HepG2 (cell line): ENCODE measurements around the gene MFSD2A. TPM values are rescaled to one million over a fixed set of nuclear protein-coding genes. Genes with fewer than 3 reads are reported as not detected.

ENCODE experiments used
- ATAC-seq: fragments of 200-7000 bp; cut with Tn5 transposase; 3 replicates; pipeline ENCODE4 v1.9.1; 2020; ENCODE audit warnings: mild to moderate bottlenecking, moderate library complexity
- BruUV-seq: library from RNA; stranded (reverse); fragments of 400-500 nt; replicated peaks from 2 replicates; lab custom pipeline; 2021; lab: Mats Ljungman, UMichigan
- CTCF ChIA-PET: fragments of 300-600 bp; formaldehyde crosslinking; extraction: SDS; loops from one replicate; lab custom pipeline; 2021; ENCODE audit warnings: low total read pairs, inconsistent platforms, low intra/inter-chr PET ratio; lab: Yijun Ruan, JAX
- POLR2A ChIA-PET: fragments of 350-600 bp; sonication (Branson Sonifier 250); formaldehyde crosslinking; loops from one replicate; lab custom pipeline; 2020; ENCODE audit warnings: antibody characterized with exemption, inconsistent platforms; lab: Yijun Ruan, JAX
- DNase-seq: peaks from one replicate; pipeline ENCODE4 v3.0.0-alpha.2; 2015; ENCODE audit warnings: low spot score
- FAIRE-seq: peaks from 3 replicates; lab custom pipeline; 2011; peaks lifted over from hg19 to GRCh38; lab: Jason Lieb, UNC
- H2AFZ ChIP-seq: one replicate; pipeline ENCODE4 v1.6.1; 2011; ENCODE audit warnings: low read length, inconsistent platforms
- H3K27ac ChIP-seq: fragments of 300-600 bp; 3 replicates; pipeline ENCODE4 v1.8.0; 2011; ENCODE audit warnings: mixed run types, mild to moderate bottlenecking, mixed read lengths, low read length, inconsistent platforms; ENCODE audit not compliant: insufficient read depth; ENCODE audit errors: extremely low read length
- H3K27me3 ChIP-seq, 2 experiments: fragments of 200-600 bp in 1 of 2; 2 replicates in 1 of 2; 3 replicates in 1 of 2; pipeline versions ENCODE4 v1.6.0 to v1.8.0; 2011; ENCODE audit warnings: low read length in 2 of 2, mild to moderate bottlenecking in 2 of 2, moderate library complexity in 2 of 2, inconsistent platforms in 1 of 2; ENCODE audit not compliant: insufficient read depth in 2 of 2, control insufficient read depth in 1 of 2
- H3K36me3 ChIP-seq, 2 experiments: fragments of 200-600 bp in 1 of 2; replicated peaks in 1 of 2; 2 replicates in 1 of 2; 3 replicates in 1 of 2; pipeline versions ENCODE4 v1.5.1 to v1.8.0; 2011; ENCODE audit warnings: low read length in 2 of 2, inconsistent platforms in 1 of 2; ENCODE audit not compliant: insufficient read depth in 2 of 2, control insufficient read depth in 1 of 2
- H3K4me1 ChIP-seq: 2 replicates; pipeline ENCODE4 v1.5.1; 2012; ENCODE audit warnings: low read length, inconsistent platforms; ENCODE audit not compliant: insufficient read depth
- H3K4me2 ChIP-seq: 2 replicates; pipeline ENCODE4 v1.6.0; 2011; ENCODE audit warnings: low read depth, low read length, inconsistent platforms
- H3K4me3 ChIP-seq, 3 experiments: fragments of 200-600 bp in 1 of 3; sonication (generic), shearing (Covaris generic) in 1 of 3; replicated peaks in 1 of 3; 2 replicates each; pipeline ENCODE4 v1.5.1; 2011 to 2016; ENCODE audit warnings: low read length in 3 of 3, inconsistent platforms in 2 of 3, low read depth in 2 of 3, mild to moderate bottlenecking in 2 of 3, control low read depth in 1 of 3, mixed read lengths in 1 of 3; ENCODE audit not compliant: insufficient read depth in 1 of 3
- H3K79me2 ChIP-seq: one replicate; pipeline ENCODE4 v1.6.1; 2011; ENCODE audit warnings: low read length, inconsistent platforms; ENCODE audit not compliant: insufficient read depth
- H3K9ac ChIP-seq: 2 replicates; pipeline ENCODE4 v1.6.0; 2011; ENCODE audit warnings: mild to moderate bottlenecking, low read depth, low read length, inconsistent platforms; ENCODE audit not compliant: insufficient read depth
- H3K9me3 ChIP-seq: 2 replicates; pipeline ENCODE4 v1.5.1; 2012; ENCODE audit warnings: mild to moderate bottlenecking, low read length
- H4K20me1 ChIP-seq: 2 replicates; pipeline ENCODE4 v1.6.0; 2011; ENCODE audit warnings: inconsistent platforms, mild to moderate bottlenecking, low read length, moderate library complexity; ENCODE audit not compliant: insufficient read depth
- ATF7 ChIP-seq, 2 experiments: fragments of 450-650 bp in 1 of 2; sonication (generic) in 1 of 2; formaldehyde crosslinking in 1 of 2; IDR thresholded peaks; 2 replicates each; pipeline versions ENCODE4 v1.4.0 to v1.6.1; 2016 to 2020; ENCODE audit warnings: antibody characterized with exemption in 1 of 2, mild to moderate bottlenecking in 1 of 2, missing genetic modification reagents in 1 of 2
- ATF7-NPFF ChIP-seq: sonication (generic); formaldehyde crosslinking; IDR thresholded peaks from 2 replicates; pipeline ENCODE4 v1.8.1; 2023; ENCODE audit warnings: mild to moderate bottlenecking, low read depth, missing genetic modification reagents, moderate library complexity
- CEBPG ChIP-seq: IDR thresholded peaks from 2 replicates; pipeline ENCODE4 v1.6.1; 2016
- CREB1 ChIP-seq, 2 experiments: fragments of 450-650 bp in 1 of 2; IDR thresholded peaks; 2 replicates each; pipeline ENCODE4 v1.6.1; 2016 to 2017; ENCODE audit warnings: control low read depth in 1 of 2, mild to moderate bottlenecking in 1 of 2, missing compliant biosample characterization in 1 of 2, missing genetic modification characterization in 1 of 2
- HMG20A ChIP-seq: IDR thresholded peaks from 2 replicates; pipeline ENCODE4 v1.6.1; 2016; ENCODE audit warnings: borderline replicate concordance
- HNF4A ChIP-seq: sonication (generic); formaldehyde crosslinking; IDR thresholded peaks from 2 replicates; pipeline ENCODE4 v1.4.0; 2020; ENCODE audit warnings: missing genetic modification reagents
- SALL1 ChIP-seq: sonication (generic); formaldehyde crosslinking; IDR thresholded peaks from 2 replicates; pipeline ENCODE4 v1.8.0; 2022; ENCODE audit warnings: mild to moderate bottlenecking, missing genetic modification reagents
- SOX13 ChIP-seq, 3 experiments: fragments of 450-650 bp in 1 of 3; sonication (generic) in 1 of 3; formaldehyde crosslinking in 1 of 3; IDR thresholded peaks in 2 of 3; conservative IDR thresholded peaks in 1 of 3; 2 replicates each; pipeline versions ENCODE4 v1.5.0 to v1.6.1; 2016 to 2020; ENCODE audit warnings: antibody characterized with exemption in 1 of 3, mild to moderate bottlenecking in 1 of 3, missing compliant biosample characterization in 1 of 3, missing genetic modification reagents in 1 of 3, moderate library complexity in 1 of 3
- SOX5 ChIP-seq: IDR thresholded peaks from 2 replicates; pipeline ENCODE4 v1.6.1; 2016; ENCODE audit warnings: borderline replicate concordance
- SOX6 ChIP-seq, 2 experiments: fragments of 450-650 bp in 1 of 2; sonication (generic) in 1 of 2; formaldehyde crosslinking in 1 of 2; IDR thresholded peaks; 2 replicates each; pipeline versions ENCODE4 v1.4.0 to v1.6.1; 2017 to 2020; ENCODE audit warnings: antibody characterized with exemption in 1 of 2, mild to moderate bottlenecking in 1 of 2, missing genetic modification reagents in 1 of 2
- ZNF17 ChIP-seq: sonication (generic); formaldehyde crosslinking; IDR thresholded peaks from 2 replicates; pipeline ENCODE4 v1.5.0; 2020; ENCODE audit warnings: mild to moderate bottlenecking, missing genetic modification reagents
- ZNF274 ChIP-seq: sonication (generic); formaldehyde crosslinking; IDR thresholded peaks from 2 replicates; pipeline ENCODE4 v1.5.1; 2020; ENCODE audit warnings: mild to moderate bottlenecking, missing genetic modification reagents
- ZNF292 ChIP-seq: sonication (generic); formaldehyde crosslinking; IDR thresholded peaks from 2 replicates; pipeline ENCODE4 v1.8.1; 2022; ENCODE audit warnings: mild to moderate bottlenecking, low read depth, missing genetic modification reagents, borderline replicate concordance
- ZNF335 ChIP-seq: sonication (generic); formaldehyde crosslinking; IDR thresholded peaks from 2 replicates; pipeline ENCODE4 v1.4.0; 2020; ENCODE audit warnings: missing genetic modification reagents
- ZNF468 ChIP-seq: sonication (generic); formaldehyde crosslinking; IDR thresholded peaks from 2 replicates; pipeline ENCODE4 v1.8.0; 2022; ENCODE audit warnings: mild to moderate bottlenecking, moderate library complexity, missing genetic modification reagents
- ZNF709 ChIP-seq: sonication (generic); formaldehyde crosslinking; IDR thresholded peaks from 2 replicates; pipeline ENCODE4 v1.5.0; 2020; ENCODE audit warnings: mild to moderate bottlenecking, missing genetic modification reagents
- ZNF850 ChIP-seq: sonication (generic); formaldehyde crosslinking; conservative IDR thresholded peaks from 2 replicates; pipeline ENCODE4 v1.9.0; 2021; ENCODE audit warnings: mild to moderate bottlenecking, missing genetic modification reagents
- WGBS: methylation state at CpG from one replicate; pipeline ENCODE4 v1.1.6; 2017; ENCODE audit warnings: low lambda C conversion rate; 5-methylcytosine and 5-hydroxymethylcytosine counted together
- in situ Hi-C: cut with HindIII; loops from 2 replicates; pipeline ENCODE4 v1.10.0; 2017; ENCODE audit warnings: low pct_unique_long_range_greater_than_20kb; ENCODE audit not compliant: extremely low pct_ligation_motif_present
- intact Hi-C: fragments of 100-400 bp; cut with micrococcal nuclease; formaldehyde crosslinking; loops from one replicate; pipeline ENCODE4 v1.10.0; 2022; ENCODE audit not compliant: unreplicated experiment
- polyA plus RNA-seq, 8 experiments: library from polyadenylated mRNA; depleted of rRNA in 3 of 8; stranded (reverse) in 7 of 8; unstranded in 1 of 8; fragments of >200 nt; fragmentation: Illumina TruSeq in 4 of 8; extraction: Trizol in 4 of 8; gene quantifications; 2 replicates each; pipeline versions ENCODE4 v1.2.1 to v1.2.3, GENCODE V29; 2011 to 2016; ENCODE audit warnings: low read depth in 4 of 8, missing spikeins in 1 of 8, mixed read lengths in 1 of 8; ENCODE audit not compliant: insufficient read depth in 1 of 8
- total RNA-seq, 5 experiments: library from RNA; depleted of rRNA; stranded (reverse); fragments of >200 nt; fragmentation: Illumina TruSeq; extraction: Trizol; gene quantifications; 2 replicates each; pipeline ENCODE4 v1.2.3, GENCODE V29; 2016; ENCODE audit warnings: low read depth in 1 of 5

The MFSD2A gene
- total and polyA plus RNA-seq, 2 of the 13 experiments (the other 11 are each of a cell fraction or from before 2014, with no cell fraction given), result 0.08 TPM; not detected in 1

DNA sequence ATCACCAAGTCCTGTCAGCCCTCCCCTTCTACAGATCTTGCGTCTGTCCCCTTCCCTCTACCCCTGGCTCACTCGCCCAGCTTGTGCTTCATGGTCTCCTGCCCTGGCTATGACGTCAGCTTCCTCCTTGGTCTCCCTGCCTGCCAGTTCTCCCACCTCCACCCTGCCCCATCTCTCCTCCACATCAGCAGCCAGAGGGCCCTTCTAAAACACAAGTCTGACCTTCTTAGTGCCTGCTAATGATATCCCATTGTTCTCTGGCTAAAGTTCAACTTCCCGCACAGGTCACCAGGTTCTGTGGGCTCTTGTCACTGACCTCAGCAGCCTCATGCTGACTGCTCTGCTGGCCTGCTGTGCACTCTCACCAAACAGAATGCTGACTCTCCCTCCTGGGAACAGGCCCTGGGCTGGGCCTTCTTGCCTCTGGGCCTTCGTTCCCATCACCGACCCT lies 28.6 kb upstream of the MFSD2A start:
- ATAC-seq (peak; percentile 78), FAIRE-seq (peak; percentile 18), DNase-seq (peak; percentile 13)
- 6% methylated on average over 6 of the region's 6 CpGs for WGBS
- Histone ChIP-seq H3K4me1 (peaks cover 16% of the 10 kb centered on the region), H3K4me3 (no peak overlapping the region), H3K27me3 (peaks cover 3 to 10% of the 10 kb centered on the region in 2 experiments; a peak in 4 of 5 replicates), H4K20me1 (no peaks in the 10 kb centered on the region), H3K79me2 (no peaks in the 10 kb centered on the region), H2AFZ (no peak overlapping the region), H3K9ac (no peak overlapping the region), H3K36me3 (no peaks in the 10 kb centered on the region), H3K4me2 (peak overlapping the region; percentile 44; the same call in 1 of the 2 replicates), H3K9me3 (no peaks in the 10 kb centered on the region), H3K27ac (no peak overlapping the region)
- TF ChIP-seq SALL1 (CRISPR knock-in tag) (0 out of 2 replicates have a peak, but pooled peaks have one; percentile 28), ZNF709 (CRISPR knock-in tag) (no peak), SOX5 (peak; percentile 45), ZNF335 (CRISPR knock-in tag) (0 out of 2 replicates have a peak, but pooled peaks have one; percentile 26), SOX6 (IDR thresholded peaks at IDR 0.05) (no peak), SOX6 (CRISPR knock-in tag; IDR thresholded peaks at IDR 0.05) (peak; percentile 59), ZNF468 (CRISPR knock-in tag) (no peak), ZNF850 (CRISPR knock-in tag) (no peak), ZNF292 (peak; percentile 53; the same call in 1 of the 2 replicates), ZNF274 (CRISPR knock-in tag) (no peak), ATF7-NPFF (CRISPR knock-in tag) (no peak), CEBPG (CRISPR knock-in tag) (no peak), HMG20A (no peak), CREB1 (IDR thresholded peaks at IDR 0.05) (peak; percentile 94), CREB1 (CRISPR knock-in tag; IDR thresholded peaks at IDR 0.05) (no peak), ATF7 (IDR thresholded peaks at IDR 0.05) (peak; percentile 92), ATF7 (CRISPR knock-in tag; IDR thresholded peaks at IDR 0.05) (no peak), SOX13 (IDR thresholded peaks at IDR 0.05) (no peak), SOX13 (CRISPR knock-in tag; conservative IDR thresholded peaks at IDR 0.05 in 1 of 2, IDR thresholded peaks at IDR 0.05 in 1 of 2) (peak in 1 of 2 experiments; percentile 61; a peak in 1 of 4 replicates), ZNF17 (CRISPR knock-in tag) (no peak), HNF4A (peak; percentile 23; the same call in 1 of the 2 replicates)
- ChIA-PET CTCF (no interaction called here), POLR2A (interaction anchor here (0.6 kb wide), 1 partner anchor 118 kb away, joined by 3 read pairs; no protein-coding TSS in a partner anchor)
- intact Hi-C loops, result no loop called here
- in situ Hi-C loops, result loop anchor here (10.0 kb wide), 1 partner anchor 108 kb away; no protein-coding TSS in a partner anchor
- no TSS peak for BruUV-seq
